Epidermal melanocyte (primary cell): ENCODE measurements around the gene DUOX1.

Source experiments
- DNase-seq: peaks from one replicate; pipeline ENCODE4 v3.0.0; 2011; ENCODE audit warnings: low spot score; ENCODE audit not compliant: insufficient read length

The DUOX1 gene

DNA sequence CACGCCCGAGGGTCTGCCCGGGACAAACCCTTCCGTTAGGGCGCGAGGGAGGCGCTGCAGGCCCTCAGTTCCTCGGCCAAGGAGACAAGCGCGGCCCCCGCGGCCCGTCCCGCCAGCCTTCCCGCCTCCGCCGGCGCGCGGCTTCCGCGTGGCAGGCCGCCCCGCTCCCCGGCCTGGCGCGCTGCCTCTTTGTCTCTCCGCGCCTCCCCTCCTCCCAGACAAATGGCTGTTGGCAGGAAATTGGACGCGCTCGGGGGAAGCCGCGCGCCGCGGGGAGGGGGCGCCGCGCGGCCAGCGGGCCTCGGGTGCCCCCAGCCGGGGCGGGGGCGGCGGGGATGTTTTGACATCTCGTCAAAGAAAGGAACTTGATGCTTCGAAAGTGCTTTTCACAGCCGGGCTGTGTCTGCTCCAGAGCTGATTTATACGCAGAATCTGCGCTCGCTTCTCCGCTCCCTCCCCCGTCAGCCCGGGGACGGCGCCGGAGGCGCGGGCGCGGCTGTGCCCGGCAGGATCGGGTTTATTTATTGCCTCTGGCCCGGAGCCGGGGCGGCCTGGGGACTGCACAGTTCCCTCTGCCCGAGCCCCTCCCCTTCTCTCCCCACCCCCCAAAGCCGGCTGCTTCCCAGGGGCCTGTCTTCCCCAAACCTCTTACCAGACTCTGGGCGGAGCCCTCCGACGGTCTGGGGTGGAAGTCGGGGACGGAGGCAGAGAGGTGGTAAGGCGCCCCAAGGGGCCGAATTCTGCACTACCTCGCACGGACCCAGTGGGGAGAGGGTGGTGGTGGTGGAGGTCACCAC, 37.2 kb downstream of the DUOX1 start:
- DNase-seq: peak; percentile 86

- DNase-seq: no peak
These were observed 37.9 kb downstream of the DUOX1 start for GRCh38 chr15:45167631-45168205.

- no peak for DNase-seq
These were observed 38.5 kb downstream of the DUOX1 start for GRCh38 chr15:45168286-45168685.

GRCh38 chr15:45168751-45169551, 39.2 kb downstream of the DUOX1 start:
- DNase-seq: no peak

DNA sequence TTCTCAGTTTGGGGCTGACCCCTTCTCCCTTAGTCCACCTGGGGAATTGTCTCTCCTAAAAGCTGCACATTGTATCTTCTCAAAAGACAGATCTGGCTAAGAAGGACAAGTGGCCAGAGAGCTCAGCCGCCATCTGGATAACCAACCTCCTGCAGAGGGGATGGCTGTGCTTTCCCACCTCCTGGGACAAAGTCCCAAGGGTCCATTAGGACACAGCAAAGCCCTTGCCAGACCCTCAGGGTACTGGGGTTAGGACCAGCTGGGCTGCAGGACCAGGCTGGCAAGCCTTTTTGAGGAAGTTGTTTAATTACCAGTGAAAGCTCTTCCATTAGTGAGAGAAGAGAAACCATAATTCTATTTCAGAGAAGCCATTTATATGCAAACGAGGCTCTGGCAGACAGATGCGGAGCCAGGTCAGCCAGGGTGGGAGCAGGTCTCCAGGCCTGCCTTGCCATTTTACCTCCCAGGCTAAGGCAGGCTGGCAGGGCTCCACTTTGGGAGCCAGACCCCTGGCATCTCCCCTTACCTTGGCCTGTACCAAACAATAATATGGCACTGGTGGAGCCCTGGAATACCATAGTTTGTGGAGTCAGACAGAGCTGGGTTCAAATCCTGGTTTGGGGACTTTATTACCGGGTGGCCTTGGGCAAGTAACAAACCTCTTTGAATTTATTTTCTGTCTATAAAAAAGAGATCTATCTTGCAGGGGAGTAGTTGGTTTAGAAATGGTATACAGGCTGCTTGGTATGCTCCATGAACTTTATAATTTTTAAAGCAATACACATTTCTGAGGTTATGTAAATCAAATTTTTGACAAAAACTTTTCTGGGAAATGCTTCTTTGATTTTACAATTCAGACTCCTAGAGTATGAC, 40.0 kb downstream of the DUOX1 start:
- DNase-seq: no peak

DNA sequence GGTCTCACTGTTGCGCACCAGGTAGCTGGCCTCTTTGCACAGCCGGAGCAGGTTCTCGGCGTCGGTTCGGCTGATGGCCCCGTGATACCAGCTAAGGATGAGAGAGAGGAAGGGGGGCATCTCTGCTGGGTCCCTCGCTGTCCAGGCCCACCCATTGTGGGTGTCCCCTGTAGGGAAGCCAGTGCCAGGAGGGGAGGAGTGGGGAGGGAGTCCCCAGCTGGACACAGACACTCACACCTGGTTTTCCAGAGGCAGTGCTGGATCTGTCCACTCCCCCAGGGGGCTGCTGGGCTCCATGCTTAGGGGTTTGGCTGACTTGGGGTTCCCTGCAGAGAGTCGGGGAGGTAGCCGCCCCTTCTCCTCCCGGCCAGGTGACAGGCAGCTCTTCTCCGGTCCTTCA, 42.1 kb downstream of the DUOX1 start:
- DNase-seq: no peak

GRCh38 chr15:45174069-45174468, 44.3 kb downstream of the DUOX1 start:
- DNase-seq: no peak

GRCh38 chr15:45174577-45174976, 44.8 kb downstream of the DUOX1 start:
- no peak for DNase-seq

DNA sequence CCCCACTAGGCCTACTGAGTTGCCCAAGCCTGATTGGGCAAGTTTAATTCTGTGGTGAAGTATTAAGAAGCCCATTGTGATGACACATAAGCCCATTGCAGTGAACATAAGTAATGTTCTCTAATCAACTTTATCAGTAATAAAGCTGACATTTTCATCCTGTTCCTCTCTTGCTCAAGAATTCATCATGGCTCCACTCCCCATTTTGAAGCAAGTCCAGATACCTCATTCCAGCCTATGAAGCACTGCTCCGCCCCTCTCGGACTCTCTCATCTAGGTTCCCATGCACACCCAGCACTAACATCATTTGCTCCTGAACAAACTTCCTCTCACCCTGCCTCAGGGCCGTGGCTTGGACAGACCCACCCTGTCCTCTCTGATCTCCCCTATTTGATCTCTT, 47.5 kb downstream of the DUOX1 start:
- DNase-seq: no peak

- no peak for DNase-seq
These were observed 49.6 kb downstream of the DUOX1 start for GRCh38 chr15:45179221-45179985.

DNA sequence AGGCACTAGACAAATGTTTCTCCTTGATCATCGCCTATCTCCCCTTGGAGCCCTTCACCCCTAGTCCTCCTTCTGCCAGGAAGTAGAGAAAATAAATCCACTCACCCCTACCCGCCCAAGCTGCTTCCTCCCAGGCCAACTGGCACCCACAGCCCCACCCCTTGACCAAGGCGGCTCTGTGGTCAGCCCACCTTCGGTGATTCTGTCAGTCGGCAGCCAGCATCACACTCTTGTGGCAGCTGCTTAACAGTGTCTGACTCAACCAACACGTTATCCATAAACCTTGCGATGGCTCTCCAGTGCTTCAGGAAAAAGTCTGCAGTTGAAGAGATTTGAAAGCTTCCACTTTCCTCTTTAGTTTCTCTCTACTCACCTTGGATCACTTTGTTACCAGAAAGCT, 50.4 kb downstream of the DUOX1 start:
- DNase-seq: no peak

GRCh38 chr15:45180648-45181436, 51.0 kb downstream of the DUOX1 start:
- no peak for DNase-seq

DNA sequence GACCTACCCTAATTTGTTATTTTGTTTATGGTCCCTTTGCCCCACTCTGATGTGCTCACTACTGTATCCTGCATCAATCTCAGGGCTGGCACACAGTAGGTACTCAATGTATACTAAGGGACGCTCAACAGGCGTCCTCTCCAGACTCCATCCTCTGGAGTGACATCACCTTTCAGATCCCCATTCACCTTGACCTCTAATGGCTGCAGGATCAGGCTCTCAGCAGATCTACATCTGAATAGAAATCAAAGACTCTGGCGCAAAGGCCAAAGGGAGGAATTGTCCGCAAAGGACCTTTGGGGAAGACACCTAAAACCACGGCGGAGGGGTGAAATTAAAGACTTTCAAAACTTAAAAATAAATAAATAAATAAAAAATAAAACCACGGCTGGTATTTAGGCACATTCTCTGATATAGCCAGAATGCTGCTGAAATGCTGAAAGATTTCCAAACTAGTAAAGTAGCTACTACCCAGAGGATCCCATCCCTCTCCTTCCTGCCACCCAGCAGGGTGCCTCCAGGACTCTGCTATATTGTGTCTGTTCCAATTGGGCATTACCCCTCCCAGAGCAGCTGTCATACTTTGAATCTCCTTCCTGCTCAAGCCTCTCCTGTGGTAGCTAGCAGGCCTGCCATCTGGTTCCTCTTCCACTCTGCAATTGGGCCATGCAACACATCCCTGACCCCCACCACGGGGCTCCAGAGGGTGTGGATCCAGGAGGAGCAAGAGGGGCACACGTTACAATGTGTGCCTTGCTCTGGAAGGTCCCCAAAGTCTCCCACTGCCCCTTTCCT, 51.9 kb downstream of the DUOX1 start:
- peak; percentile 19 for DNase-seq

GRCh38 chr15:45182996-45183395, 53.2 kb downstream of the DUOX1 start:
- DNase-seq: no peak

GRCh38 chr15:45183511-45183910, 53.7 kb downstream of the DUOX1 start:
- no peak for DNase-seq

- DNase-seq: no peak
These were observed 54.8 kb downstream of the DUOX1 start for GRCh38 chr15:45184562-45185041.

- DNase-seq: no peak
These were observed 55.4 kb downstream of the DUOX1 start for GRCh38 chr15:45185069-45185779.
